ENCODE data around the gene ACTMAP.

Gene ACTMAP

DNA sequence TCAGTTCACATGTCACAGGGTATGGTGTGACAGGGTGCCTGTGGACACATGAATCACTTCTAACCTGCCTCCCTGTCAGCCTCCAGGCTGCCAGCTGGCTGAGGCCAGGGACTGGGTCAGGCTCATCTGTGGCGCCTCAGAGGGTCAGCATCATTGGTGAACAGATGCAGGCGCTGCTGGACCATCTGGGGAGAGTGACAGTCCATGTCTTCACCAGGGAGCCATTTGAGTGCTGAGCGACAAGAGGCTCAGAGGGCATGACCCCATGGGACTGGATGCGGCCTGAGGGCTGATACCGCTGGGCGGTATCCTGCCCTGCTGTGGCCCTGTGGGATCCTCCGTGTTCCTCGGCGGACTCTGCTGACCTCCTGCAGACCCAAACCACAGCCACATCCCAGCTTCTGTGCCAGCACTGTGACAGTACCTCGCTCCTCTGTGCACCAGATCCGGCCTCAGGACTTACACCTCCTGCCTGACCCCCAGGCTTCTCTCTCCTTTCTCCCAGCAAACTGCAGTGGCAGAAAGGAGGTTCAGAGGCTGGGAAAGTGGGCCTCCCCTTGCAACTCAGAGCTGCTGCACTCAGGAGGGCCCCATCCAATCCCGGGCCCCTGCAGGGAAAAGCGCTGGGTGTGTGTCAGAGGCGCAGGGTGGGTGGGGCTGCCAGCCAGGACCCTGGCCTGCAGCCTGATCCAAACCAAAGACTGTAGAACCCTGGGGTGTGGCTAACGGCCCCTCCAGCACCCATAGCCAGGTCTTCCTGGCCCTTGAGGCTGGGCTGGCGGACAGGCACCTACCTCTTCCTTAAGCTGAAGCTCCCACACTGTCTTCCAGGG lies 10.2 kb downstream of the ACTMAP start:
- H3K27ac ChIP-seq, result peak overlapping the region; percentile 69
- ChIA-PET CTCF (interaction anchor here (0.6 to 1.5 kb wide), 2 partner anchors 15 to 600 kb away, joined by 3 to 7 read pairs; no protein-coding TSS in a partner anchor), POLR2A (ENCODE audit: low non-redundant PET) (interaction anchor here (0.8 kb wide), 1 partner anchor 10 kb away, joined by 5 read pairs; the partner anchor contains the start of gene ACTMAP)
- TF ChIP-seq, protein P1, sequence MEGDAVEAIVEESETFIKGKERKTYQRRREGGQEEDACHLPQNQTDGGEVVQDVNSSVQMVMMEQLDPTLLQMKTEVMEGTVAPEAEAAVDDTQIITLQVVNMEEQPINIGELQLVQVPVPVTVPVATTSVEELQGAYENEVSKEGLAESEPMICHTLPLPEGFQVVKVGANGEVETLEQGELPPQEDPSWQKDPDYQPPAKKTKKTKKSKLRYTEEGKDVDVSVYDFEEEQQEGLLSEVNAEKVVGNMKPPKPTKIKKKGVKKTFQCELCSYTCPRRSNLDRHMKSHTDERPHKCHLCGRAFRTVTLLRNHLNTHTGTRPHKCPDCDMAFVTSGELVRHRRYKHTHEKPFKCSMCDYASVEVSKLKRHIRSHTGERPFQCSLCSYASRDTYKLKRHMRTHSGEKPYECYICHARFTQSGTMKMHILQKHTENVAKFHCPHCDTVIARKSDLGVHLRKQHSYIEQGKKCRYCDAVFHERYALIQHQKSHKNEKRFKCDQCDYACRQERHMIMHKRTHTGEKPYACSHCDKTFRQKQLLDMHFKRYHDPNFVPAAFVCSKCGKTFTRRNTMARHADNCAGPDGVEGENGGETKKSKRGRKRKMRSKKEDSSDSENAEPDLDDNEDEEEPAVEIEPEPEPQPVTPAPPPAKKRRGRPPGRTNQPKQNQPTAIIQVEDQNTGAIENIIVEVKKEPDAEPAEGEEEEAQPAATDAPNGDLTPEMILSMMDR (conservative IDR thresholded peaks at IDR 0.05; ENCODE audit: low read depth), result no peak
- no peak for DNase-seq (ENCODE audit: low spot score)

DNA sequence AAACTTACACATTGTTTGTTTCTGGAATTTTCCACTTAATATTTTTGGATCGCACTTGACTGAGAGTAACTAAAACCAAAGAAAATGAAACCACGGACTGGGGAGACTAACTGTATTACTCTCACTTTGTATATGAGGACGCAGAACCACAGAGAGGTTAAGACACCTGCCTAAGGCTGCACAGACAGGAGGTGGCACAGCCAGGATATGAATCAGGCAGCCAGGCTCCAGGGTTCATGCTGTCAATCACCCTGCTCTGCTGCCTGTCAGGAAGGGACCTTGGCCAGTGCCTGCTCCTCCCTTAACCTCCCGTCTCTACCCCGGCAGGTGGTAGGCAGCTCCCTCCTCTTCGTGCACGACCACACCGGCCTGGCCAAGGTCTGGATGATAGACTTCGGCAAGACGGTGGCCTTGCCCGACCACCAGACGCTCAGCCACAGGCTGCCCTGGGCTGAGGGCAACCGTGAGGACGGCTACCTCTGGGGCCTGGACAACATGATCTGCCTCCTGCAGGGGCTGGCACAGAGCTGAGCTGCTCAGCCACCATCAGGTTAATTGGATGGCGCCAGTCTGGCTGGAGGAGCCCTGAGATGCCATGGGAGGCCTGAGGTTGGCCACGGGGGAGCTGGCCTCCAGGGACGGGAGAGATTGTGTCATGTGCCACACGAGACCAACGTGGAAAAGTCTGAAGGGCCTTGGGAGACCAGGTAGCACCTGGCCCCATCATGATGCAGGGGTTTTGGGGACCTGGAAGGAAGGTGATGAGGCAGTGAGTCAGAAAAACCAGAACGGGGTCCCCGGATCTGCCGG lies 11.0 kb downstream of the ACTMAP start:
- peak overlapping the region; percentile 69 for H3K27ac ChIP-seq
- CTCF ChIA-PET, result interaction anchor here (0.6 to 1.5 kb wide), 2 partner anchors 16 to 600 kb away, joined by 3 to 7 read pairs; no protein-coding TSS in a partner anchor
- POLR2A ChIA-PET (ENCODE audit: low non-redundant PET), result no interaction called here
- TF ChIP-seq, protein P1 (conservative IDR thresholded peaks at IDR 0.05; ENCODE audit: low read depth), result no peak
- DNase-seq (ENCODE audit: low spot score), result no peak

DNA sequence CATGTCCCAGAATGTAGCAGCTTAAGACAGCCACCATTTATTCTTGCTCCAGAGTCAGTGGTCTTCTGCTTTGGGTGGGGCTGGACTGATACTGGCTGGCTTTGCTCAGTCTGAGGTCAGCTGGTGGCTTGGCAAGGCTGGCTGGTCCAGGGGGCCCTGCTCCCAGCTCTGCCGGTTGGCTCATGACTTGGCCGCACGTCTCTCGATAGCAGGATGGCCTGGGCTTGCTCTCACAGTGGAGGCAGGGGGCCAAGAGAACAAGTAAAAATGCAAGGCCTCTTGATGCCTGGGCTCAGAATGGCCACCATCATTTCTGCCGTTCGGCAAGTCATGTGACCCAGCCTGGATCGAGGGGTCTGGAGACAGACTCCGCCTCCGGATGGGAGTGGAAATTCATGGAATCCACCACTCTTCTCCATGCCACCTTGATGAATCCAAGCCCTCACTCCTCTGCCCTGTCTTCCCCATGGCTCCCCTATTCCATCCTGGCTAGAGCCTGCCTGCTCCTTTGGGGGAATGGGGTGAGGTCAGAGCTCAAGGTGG lies 13.1 kb downstream of the ACTMAP start:
- POLR2A ChIA-PET (ENCODE audit: low non-redundant PET), result no interaction called here
- DNase-seq (ENCODE audit: low spot score), result no peak
- CTCF ChIA-PET, result no interaction called here
- peak overlapping the region; percentile 40; the same call in 1 of the 2 replicates for H3K27ac ChIP-seq
- TF ChIP-seq, protein P1 (conservative IDR thresholded peaks at IDR 0.05; ENCODE audit: low read depth), result no peak

DNA sequence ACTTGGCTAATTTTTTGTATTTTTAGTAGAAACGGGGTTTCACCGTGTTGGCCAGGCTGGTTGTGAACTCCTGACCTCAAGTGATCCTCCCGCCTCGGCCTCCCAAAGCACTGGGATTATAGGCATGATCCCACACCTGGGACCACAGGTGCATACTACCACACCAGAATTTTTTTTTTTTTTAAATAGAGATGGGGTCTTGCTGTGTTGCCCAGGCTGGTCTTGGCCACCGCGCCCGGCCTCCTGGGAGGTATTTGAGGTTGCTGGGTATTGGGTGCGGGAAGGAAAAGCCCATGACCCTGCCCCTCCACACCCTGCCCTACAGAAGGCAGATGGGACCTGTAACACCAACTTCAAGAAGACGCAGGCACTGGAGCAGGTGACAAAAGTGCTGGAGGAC lies 13.6 kb downstream of the ACTMAP start:
- CTCF ChIA-PET, result no interaction called here
- H3K27ac ChIP-seq, result peak overlapping the region; percentile 40
- TF ChIP-seq, protein P1 (conservative IDR thresholded peaks at IDR 0.05; ENCODE audit: low read depth), result no peak
- POLR2A ChIA-PET (ENCODE audit: low non-redundant PET), result interaction anchor here (1.4 kb wide), 1 partner anchor 14 kb away, joined by 4 read pairs; the partner anchor contains the start of gene ACTMAP
- DNase-seq (ENCODE audit: low spot score), result no peak

DNA sequence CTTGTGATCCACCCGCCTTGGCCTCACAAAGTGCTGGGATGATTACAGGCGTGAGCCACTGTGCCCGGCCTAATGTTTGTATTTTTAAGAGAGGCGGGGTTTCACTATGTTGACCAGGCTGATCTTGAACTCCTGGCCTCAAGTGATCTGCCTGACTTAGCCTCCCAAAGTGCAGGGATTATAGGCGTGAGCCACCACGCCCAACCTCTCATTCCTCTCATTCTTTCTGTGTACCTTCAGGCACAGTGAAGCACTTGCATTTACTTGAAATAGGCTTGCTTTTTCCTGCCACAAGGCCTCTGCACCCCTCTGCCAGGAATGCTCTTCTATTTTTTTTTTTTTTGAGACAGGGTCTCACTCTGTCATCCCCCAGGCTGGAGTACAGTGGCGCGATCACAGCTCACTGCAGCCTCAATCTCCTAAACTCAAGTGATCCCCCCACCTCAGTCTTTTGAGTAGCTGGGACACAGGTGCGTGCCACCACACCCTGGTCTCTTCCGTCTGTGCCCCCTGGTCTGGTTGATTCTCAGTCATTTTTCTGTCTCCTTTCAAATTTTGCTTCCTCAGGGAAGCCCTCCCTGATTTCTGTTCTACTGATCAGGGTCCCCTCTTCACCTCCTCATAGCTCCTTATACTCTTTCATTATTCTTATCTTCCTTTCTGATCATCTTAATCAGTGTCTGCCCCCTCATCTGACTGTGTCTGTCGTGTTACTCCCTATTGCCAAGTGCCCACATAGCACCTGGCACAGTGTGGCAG lies 15.1 kb downstream of the ACTMAP start:
- POLR2A ChIA-PET (ENCODE audit: low non-redundant PET), result interaction anchor here (1.4 kb wide), 1 partner anchor 15 kb away, joined by 4 read pairs; the partner anchor contains the start of gene ACTMAP
- CTCF ChIA-PET, result no interaction called here
- TF ChIP-seq, protein P1 (conservative IDR thresholded peaks at IDR 0.05; ENCODE audit: low read depth), result no peak
- H3K27ac ChIP-seq, result peak overlapping the region; percentile 63
- no peak for DNase-seq (ENCODE audit: low spot score)
